ENCODE data around the gene OR8B4.
"Not testable (repeated sequence)": the region's sequence is repeated elsewhere in the genome, so short reads cannot be mapped to it uniquely, and the experiment has no call there.

OR8B4 gene, protein sequence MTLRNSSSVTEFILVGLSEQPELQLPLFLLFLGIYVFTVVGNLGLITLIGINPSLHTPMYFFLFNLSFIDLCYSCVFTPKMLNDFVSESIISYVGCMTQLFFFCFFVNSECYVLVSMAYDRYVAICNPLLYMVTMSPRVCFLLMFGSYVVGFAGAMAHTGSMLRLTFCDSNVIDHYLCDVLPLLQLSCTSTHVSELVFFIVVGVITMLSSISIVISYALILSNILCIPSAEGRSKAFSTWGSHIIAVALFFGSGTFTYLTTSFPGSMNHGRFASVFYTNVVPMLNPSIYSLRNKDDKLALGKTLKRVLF

DNA sequence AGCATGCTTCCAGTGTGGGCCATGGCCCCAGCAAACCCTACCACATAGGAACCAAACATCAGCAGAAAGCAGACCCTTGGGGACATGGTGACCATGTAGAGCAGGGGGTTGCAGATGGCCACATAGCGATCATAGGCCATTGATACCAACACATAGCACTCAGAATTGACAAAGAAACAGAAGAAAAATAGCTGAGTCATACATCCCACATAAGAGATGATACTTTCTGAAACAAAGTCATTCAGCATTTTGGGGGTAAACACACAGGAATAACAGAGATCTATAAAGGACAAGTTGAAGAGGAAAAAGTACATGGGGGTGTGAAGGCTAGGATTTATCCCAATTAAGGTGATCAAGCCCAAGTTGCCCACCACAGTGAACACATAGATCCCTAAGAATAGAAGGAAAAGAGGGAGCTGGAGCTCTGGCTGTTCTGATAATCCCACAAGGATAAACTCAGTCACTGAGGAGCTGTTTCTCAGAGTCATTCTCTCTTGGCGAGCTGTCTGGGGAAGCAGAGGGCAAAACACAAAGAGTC, at the start of gene OR8B4:
Gene OR8B4, minus strand, starts transcription at position 488 of the 538 bp plus-strand sequence. Its CDS starts 0 bp downstream, at position 488.
- DNase-seq (ENCODE audit: low spot score): no peak

DNA sequence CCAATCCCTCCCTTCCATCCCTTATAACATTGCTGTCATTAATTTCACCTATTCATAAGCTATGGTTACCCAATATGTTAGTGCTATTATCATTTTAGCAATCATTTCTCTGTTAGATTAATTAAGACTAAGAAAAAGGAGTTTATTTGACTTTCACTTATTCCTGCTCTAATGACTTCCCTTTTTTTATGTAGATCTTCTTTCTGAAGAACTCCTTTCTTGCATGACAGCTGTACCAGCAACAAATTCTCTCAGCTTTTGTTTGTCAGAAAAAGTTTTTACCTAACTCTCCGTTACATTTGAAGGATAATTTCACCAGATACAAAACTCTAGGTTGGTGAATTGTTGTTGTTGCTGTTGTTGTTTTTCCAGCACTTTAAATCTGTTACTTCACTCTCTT, 49.4 kb upstream of the OR8B4 start:
- no peak for DNase-seq (ENCODE audit: low spot score)

DNA sequence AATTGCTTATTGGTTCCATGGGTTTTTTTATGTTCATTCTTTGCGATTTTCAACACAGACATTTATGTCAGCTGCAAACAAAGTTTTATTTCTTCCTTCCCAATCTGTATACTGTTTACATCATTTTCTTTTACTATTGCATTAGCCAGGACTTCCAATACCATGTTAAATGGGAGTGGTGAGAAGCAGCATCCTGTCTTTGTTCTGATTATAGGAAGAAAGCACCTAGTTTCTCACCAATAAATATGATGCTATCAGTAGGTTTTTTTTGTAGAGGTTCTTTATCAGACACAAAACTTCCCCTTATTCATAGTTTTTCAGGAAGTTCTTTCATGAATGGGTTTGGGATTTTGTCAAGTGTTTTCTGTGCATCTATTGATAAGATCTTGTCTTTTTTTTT, 48.8 kb upstream of the OR8B4 start:
- no peak for DNase-seq (ENCODE audit: low spot score)

DNA sequence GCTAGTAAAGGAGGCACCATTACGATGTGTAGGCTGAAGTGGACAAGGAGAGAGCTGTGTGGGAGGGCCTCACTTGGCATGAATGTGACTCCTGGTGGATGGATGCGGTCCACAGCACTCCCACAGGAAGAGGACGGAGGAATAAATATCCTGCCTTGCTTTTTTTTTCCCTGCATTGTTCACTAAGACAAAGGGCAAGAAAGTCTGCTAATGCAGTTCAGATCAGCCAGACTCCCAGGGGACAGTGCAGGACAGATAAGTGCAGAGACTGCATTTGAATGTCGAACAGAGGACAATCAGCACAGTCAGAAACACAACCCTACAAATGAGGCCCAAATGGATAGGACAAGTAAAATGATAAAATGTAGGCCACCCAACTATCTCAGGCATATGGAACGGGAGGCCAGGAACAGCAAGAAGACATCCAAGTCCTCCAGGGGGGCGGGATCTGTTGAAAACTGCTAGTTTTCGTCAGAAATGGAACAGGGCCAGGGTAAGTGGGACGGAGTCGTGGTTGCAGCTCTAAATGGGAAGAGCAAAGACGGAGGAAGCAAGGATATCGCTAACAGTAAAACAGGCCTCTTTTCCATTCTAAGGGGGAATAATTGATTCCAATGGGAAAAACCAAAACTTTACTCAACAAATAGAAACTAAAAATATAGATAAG, 46.0 kb upstream of the OR8B4 start:
- DNase-seq (ENCODE audit: low spot score): no peak

DNA sequence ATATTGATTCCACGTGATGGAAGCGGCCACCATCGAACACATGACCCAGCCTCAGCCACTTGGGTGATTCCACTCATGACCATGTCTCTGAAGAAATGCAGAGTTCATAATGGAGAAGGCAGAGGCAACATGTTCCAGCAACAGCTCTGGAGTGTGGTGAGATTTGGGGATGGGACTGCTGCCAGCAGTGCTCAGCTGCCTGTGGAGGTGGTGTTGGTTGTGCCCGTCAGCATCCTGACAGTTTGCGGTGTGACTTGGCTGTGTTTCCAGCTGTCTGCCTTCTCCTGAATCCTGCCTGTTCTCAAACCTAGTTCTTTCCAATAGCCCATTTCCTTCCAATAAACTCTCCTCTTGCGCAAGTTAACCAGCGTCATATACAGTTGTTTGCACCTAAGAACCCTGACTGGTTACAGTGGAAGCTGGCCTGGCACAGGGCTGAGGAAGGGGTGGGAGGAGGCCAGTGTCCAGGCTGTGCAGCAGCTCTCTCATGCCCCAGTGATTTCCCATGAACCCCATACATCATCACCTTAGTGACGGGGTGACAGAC, 42.8 kb upstream of the OR8B4 start:
- no peak for DNase-seq (ENCODE audit: low spot score)

DNA sequence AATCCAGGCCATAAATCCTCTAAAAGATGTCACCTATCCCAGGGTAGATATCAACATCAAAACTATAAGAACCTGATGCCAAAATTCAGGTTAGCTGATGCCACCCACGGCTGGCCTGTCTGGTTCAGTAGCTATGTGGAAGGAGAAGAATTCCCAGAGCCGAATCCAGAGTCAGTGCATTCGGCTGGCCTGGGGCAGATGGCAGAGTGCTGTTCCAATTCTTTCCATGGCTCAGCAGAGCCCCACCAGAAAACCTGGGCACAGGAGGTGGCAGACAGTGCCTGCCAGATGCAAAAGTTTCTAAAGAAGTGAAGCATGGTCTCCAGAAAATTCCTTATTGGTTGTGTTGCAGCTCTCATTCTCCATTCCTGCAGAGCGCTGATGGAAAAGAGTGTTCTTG, 40.7 kb upstream of the OR8B4 start:
- no peak for DNase-seq (ENCODE audit: low spot score)

DNA sequence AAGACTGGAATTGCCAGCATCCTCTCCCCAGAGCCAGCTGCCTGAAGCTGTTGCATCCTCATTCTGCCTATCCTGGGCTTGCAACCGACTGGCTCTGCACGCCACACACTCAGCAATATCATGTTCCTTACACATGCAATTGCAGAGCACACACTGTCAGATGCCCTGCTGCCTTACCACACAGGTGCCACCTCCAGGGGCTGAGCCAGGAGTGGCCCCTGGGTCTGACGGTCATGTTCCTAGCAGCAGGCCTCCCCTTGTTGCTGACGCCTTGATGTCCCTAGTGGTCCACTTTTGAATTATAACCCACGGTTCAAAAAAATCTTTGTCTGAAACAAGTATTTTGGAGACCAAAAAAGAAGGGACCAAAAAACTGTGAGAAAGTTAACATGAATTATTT, 39.3 kb upstream of the OR8B4 start:
- no peak for DNase-seq (ENCODE audit: low spot score)

DNA sequence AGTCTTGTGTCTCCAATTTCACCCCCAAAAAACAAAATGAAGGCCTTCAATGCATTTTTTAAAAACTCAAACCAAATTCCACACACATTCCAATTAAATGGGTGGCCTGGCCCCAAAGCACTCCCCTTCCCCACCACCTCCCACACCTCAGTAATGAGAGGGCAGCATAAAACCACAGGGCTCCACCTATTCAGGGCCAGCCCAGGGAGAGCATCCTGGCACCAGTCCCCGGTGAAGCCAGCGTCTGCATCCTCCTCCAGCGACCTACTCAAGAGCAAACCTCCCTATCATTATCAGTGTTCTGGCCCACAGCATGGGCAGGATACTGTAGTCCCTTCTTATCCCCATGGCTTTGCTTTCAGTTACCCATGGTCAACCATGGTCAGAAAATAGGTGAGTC, 38.7 kb upstream of the OR8B4 start:
- DNase-seq (ENCODE audit: low spot score): no peak

DNA sequence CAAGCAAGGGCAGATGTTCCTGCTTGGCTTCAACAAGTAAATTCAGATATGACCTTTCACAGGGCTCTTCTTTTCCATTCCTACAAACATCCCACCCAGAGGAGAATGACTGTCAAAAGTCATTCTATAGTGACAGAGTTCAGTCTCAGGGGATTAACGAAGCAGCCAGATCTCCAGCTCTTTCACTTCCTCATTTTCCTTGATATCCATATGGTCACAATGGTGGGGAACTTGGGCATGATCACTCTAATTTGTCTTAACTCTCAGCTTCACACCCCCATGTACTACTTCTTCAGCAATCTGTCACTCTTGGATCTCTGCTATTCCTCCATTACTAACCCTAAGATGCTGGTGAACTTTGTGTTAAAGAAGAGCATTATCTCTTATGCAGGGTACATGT, 35.8 kb upstream of the OR8B4 start:
- no peak for DNase-seq (ENCODE audit: low spot score)

DNA sequence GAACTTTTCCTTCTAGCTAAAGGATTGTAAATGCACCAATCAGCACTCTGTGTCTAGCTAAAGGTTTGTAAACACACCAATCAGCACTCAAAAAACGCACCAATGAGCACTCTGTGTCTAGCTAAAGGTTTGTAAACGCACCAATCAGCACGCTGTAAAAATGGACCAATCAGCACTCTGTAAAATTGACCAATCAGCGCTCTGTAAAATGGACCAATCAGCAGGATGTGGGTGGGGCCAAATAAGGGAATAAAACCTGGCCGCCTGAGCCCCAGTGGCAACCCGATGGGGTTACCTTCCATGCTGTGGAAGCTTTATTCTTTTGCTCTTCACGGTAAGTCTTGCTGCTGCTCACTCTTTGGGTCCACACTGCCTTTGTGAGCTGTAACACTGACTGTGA, 34.7 kb upstream of the OR8B4 start:
- not testable (repeated sequence) for DNase-seq (ENCODE audit: low spot score)

DNA sequence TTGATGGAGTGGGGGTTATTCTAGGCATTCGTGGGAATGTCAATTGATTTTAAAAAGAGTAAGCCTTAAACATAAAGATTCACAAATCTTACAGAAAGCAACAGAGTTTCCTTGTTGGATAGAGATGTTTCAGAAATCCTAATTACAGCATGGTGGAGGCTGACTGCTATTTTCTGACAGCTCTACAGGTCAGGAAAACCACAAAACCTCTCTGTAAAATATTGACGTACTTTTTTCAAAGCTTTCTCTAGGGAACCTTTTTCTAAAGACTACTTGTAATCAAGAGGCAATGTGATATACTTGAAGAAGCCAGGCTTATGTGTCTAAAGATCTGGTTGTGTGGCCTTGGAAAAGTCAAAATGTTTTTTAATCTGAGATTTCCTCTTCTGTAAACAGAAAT, 29.9 kb upstream of the OR8B4 start:
- DNase-seq (ENCODE audit: low spot score): no peak

DNA sequence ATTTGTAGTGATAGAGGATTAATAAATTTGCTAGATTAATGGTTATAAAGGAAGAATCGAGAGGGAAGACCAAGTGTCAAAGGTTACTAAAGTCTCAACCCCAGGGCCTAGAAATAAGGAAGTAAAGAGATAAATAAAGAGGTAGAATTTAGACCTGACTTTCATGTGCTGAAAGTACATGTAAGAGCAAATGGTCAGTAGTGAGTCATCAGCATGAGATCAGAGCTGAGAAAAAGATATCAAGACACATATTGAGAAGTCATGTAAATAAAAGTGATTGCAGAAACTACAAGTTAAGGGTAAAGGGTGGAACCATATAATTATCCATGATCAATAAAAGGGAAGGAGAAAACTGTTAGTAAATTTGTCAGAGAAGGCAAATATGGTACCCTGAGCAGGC, 22.2 kb upstream of the OR8B4 start:
- no peak for DNase-seq (ENCODE audit: low spot score)

DNA sequence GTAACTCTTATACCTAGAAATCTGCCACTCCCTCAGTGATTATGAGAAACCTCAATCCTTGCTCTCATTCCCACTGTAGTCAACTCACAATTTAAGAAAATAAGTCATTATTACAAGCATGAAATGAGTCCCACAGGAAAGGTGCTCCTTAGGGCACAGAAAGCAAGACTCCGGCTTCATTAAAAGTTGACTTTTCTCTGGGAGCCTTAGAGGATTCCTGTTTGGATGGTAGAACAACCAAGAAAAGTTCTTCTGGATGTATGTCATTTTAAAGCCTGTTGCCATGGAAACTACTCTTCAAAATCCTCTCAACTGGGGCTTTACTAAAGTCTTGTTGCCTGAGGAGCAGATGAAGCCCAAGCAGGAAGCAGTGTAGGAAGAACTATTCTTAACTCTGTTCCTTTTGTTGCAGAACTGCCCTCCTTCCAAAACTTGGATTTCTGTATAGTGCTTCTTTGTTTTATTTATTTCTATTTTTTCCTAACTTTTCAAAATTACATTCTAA, 21.0 kb upstream of the OR8B4 start, which contains the start of gene OR8B8:
Gene OR8B8, minus strand, starts transcription at position 51 of the 505 bp plus-strand sequence. CDS start 4,611 bp downstream, outside the sequence.
- no peak for DNase-seq (ENCODE audit: low spot score)

DNA sequence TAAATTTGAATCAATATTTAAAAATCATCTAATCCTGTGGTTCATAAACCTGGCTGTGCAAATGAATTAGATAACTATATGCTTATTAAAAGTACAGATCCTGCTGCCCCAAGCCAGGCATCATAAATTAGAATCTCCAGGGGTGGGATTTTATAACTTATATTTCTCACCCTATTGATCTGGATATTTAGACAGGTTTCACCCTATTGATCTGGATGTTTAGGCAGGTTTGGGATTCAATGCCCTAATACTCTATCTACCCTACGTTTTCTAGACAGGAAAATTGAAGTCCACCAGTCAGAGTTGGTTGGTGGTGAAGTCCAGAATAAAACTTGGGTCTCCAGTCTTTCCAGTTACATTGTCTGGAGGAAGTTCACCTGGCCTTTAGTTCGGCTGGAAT, 18.2 kb upstream of the OR8B4 start:
- no peak for DNase-seq (ENCODE audit: low spot score)

DNA sequence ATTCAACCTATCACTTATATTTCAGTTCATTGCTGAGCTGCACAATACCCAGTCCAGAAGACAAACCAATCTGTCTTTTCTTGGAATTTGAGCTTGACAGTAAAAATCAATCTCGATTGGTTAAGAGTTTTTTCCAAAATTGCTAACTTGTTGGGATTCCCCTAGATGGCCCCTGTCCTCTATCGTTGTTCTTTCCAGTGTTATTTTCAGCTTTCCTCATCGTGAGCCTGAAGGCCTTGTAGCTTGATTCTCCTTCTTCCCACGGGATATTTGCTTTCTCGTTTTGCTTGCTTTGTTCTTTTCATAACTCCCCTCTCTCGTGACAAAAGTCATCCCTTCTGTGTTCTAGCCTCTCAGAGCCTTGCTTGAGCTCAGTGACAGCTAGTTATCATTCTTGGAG, 17.8 kb upstream of the OR8B4 start:
- DNase-seq (ENCODE audit: low spot score): no peak

DNA sequence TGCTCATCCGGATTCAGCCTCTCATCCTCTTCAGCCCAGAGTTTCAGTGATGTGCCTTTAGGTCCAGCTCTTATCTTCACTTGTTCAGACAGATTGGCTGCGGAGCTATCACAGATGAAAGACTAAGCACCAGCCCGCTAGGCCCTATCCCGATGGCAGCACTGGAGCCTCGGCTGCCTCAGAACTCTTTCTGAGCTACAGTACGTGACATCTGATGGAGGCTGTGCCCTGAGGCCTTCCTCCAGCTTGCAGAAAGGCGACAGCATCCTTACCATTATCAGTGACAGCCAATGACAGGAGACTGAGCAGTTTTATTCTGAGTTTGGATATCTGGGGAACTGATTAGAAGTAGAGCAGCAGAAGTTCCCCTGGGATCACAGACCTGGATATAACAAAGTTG, 16.8 kb upstream of the OR8B4 start:
- no peak for DNase-seq (ENCODE audit: low spot score)

DNA sequence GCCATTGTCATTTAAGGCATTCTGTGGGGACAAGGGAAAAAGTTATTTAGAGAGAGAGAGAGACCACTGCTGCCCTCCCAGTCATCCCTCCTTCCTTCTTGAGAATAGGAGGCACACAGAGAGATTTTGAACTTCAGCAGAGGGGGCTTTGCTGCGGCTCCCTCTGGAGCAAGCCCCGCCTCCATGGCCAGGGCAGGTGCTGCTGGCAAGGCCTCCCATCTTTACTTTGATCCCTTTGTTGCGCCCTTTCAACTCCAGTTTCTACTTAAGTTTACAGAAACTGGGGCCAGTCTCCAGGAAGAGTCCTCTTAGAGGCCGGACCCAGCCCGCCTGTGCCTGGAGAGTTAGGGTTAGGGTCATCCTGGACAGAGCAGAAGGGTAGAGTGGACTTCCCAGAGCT, 16.4 kb upstream of the OR8B4 start:
- DNase-seq (ENCODE audit: low spot score): no peak

DNA sequence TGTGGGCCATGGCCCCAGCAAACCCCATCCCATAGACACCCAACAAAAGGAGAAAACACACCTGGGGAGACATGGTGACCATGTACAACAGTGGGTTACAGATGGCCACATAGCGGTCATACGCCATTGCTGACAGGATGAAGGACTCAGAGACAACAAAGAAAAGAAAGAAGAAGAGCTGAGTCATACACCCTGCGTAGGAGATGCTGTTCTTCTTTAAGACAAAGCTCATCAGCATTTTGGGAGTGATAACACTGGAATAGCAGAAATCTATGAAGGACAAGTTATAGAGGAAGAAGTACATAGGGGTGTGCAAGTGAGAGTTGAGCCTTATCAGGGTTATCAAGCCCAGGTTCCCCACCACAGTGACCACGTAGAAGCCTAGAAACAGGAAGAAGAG, 15.9 kb upstream of the OR8B4 start:
- DNase-seq (ENCODE audit: low spot score): no peak

DNA sequence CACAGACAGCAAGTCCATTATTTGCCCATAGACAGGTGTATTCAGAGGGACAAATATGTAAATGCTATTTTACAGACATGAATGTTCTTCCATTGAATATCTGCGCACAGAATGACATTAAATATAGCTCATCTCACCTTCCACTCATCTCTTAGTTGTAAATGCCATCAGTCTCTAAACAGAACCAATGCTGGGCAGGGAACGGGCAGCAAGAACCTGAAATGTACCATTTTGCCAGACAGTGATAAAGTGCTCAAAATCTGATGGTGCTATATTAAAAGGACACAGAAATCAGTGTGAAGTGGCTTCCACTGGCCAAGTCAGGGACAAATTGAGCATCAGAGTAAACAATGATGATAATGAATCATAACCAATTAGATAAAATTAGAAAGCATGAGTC, 10.0 kb upstream of the OR8B4 start:
- no peak for DNase-seq (ENCODE audit: low spot score)

DNA sequence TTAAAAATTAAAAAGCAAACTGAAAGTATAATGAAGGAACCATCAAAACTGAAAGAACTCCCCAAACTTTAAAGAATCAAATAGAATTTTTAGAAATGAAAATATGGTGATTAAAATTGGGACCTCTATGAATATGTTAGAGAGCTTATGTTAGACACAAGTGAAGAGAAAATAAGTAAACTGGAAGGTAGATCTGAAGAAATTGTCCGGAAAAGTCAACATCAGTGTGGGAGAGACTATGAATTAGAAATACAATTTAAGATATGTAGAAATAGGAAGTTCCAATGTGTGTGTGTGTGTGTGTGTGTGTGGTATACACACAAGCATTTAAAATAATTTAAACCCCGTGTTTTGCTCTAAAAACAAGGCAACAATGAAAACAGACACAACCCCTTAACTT, 4.9 kb upstream of the OR8B4 start:
- DNase-seq (ENCODE audit: low spot score): no peak

DNA sequence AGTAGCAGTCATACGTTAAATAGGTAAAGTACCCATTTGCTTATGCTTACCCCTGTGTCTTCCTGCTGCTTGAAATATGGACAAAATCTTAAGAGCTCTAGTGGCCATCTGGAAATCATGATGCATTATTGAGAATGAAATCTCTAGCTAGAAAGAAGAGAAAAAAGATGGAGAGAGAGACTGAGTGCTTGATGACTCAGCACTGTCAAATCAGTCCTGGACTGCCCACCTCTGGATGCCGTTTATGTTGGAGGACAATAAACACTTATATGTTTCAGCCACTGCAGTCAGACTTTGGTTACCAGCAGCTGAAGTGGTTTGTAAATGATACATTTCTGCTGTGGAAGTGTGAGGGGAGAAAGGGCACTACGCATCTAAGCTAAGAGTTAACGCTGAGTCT, 3.6 kb downstream of the OR8B4 start:
- DNase-seq (ENCODE audit: low spot score): no peak

DNA sequence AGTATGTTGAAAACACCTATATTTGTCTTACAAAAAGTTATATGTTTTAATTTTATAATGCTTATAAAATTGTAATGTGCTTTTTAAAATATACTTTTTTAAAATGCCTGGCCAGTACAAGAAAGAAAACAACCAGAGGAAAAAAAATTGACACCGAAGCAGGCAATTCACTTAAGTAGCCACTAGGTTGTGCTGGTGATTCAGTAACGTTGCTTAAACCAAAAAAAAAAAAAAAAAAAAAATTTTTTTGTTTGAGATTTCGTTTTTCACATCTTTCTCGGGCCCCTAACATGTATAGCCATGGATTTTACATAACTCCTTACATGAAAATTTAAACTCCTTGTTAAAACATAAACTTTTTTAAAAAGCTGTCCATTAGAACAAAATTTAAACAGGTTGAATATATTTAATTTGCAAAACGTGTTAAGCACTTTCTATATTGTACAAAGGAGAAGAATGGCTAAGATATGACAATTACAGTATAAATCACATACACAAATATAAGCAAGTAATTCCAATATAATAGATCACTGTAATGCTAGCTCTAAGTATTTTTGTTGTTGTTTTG, 9.2 kb downstream of the OR8B4 start:
- DNase-seq (ENCODE audit: low spot score): no peak

DNA sequence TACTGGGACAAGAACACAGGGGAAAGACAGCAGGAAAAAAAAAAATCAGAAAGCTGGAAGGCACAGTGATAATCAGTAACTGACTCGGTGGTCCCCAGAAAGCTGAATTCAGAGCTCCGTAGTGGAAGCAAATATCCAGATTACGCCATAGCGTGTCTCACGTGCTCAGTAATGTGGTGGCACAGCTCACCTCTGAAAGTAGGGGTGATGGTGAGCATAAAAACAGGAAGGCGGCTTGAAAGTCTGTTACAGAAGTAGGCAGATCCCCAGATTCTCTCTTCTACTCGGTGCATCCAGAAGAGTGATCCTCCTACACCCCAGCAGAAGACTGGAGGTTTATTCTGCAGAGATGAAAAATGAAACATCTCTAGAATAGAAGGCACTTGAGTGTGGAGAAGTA, 14.8 kb downstream of the OR8B4 start:
- no peak for DNase-seq (ENCODE audit: low spot score)
